Fibroblast of villous mesenchyme (primary cell): ENCODE measurements around the gene SRSF3. TPM values are rescaled to one million over a fixed set of nuclear protein-coding genes. Genes with fewer than 3 reads are reported as not detected.
"Not testable (repeated sequence)": the region's sequence is repeated elsewhere in the genome, so short reads cannot be mapped to it uniquely, and the experiment has no call there.

ENCODE experiments used
- DNase-seq: peaks from one replicate; pipeline ENCODE4 v3.0.0-alpha.2; 2010; ENCODE audit warnings: low read depth
- H3K4me3 ChIP-seq: 2 replicates; pipeline ENCODE4 v1.5.1; 2011; ENCODE audit warnings: low read depth, mild to moderate bottlenecking, low read length
- CTCF ChIP-seq: IDR thresholded peaks from 2 replicates; pipeline ENCODE4 v1.5.1; 2012; ENCODE audit warnings: low read depth, mild to moderate bottlenecking, low read length; ENCODE audit not compliant: insufficient read depth
- total RNA-seq: library from RNA; depleted of rRNA; stranded (reverse); fragments of >200 nt; gene quantifications from 2 replicates; pipeline ENCODE4 v1.2.3, GENCODE V29; 2012

Gene SRSF3
- total RNA-seq, 1 donor: 445 TPM

DNA sequence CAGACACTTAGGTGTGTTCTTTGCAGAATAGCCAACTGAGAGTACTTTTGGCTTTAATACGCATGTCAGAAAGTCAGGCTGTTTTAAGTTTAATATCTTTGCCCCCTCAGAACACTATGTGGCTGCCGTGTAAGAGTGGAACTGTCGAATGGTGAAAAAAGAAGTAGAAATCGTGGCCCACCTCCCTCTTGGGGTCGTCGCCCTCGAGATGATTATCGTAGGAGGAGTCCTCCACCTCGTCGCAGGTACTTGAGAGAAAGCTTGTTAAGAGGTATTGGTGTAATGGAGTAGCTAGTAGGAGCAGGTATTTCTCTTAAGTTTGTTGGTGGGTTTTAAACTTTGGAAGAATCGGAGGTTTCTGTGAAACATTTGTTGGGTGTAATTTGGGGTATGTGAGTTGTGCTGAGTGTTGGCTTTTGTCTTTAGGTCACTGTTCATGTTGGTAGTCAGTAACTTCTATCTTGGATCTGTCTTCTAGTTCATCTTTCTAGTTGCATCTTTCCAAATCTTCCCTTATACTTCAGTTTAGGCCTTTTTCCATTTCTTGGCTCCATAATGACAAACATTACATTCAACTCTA lies 4.7 kb downstream of the SRSF3 start:
- DNase-seq: no peak
- H3K4me3 ChIP-seq: peak overlapping the region; percentile 100
- TF ChIP-seq CTCF: no peak

- peak; percentile 67 for DNase-seq
- H3K4me3 ChIP-seq: peak overlapping the region; percentile 100
- no peak for TF ChIP-seq CTCF
Measured at GRCh38 chr6:36599791-36600209, 5.6 kb downstream of the SRSF3 start.

DNA sequence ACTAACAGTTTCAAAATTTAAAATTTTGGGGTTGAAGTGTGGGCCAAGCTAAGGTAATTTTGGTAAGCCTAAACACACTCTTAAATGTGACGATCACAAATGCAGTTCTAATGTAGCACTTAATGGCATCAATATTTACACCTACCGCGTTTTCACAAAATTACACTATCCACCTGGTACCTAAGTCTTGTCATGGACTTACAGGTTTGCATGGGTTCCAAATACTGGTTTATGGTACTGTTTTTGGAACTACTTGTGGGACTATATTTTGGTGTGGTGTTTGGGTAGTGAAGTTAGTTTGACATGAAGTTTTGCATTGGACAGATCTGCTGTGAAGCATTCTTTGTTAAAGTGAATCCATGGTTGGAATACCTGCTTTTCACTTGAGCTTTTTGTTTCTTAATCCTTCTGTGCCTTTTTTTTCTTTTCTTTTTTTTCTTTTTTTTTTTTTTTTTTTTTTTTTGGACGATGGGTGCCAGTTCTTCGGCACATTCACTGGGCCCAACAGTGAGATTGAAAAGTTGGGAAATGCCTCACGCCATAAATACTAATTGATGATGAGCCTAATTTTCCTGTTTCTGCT lies 6.5 kb downstream of the SRSF3 start:
- peak overlapping the region; percentile 37 for H3K4me3 ChIP-seq
- TF ChIP-seq CTCF: no peak
- no peak for DNase-seq

DNA sequence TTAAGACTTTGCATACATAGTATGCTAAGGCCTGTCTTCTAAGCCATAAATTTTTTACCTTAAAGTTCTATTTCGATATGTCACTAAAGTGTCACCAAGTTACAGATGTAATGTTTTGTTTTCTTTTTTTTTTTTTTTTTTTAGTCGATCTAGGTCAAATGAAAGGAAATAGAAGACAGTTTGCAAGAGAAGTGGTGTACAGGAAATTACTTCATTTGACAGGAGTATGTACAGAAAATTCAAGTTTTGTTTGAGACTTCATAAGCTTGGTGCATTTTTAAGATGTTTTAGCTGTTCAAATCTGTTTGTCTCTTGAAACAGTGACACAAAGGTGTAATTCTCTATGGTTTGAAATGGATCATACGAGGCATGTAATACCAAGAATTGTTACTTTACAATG lies 7.7 kb downstream of the SRSF3 start:
- not testable (repeated sequence) for H3K4me3 ChIP-seq, DNase-seq

DNA sequence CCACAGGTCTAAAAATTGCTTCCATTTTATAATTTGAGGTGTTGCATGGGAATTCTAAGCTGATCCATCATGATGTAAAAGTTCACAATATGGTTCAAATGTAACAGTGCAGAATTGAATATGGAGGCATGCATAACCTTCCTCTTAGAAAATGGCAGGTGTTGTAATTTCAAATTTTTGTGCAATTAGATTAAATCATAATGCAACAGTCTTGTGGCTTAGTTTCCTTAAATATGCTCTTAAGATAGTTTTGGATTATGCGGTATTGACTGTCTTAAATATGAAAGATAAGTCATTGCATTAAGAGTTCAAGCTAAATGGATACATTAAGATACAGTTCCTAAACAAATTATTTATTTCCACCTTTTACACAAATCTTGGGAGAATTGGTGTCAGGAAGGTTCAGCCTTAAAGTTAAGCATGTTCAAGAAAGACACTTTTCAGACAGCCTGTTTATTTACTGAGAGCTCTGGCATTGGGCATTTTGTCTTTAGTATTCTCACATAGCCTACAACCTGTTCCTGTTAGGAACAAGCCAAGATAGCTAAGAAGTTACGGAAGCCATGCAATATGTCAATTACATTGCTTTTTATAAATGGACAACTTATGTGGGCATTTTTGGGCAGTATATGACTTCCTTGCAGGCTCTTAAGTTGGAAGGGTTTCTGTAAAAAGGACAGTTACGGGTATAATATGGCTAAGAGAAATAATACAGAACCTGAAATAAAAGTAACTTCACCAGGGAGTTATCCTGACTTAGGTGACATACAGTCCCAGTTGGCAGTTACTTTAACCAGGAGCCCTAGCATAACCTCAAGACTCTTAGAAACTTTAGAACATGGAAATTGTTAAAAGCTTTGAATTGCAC lies 9.3 kb downstream of the SRSF3 start:
- no peak overlapping the region for H3K4me3 ChIP-seq
- TF ChIP-seq CTCF: no peak
- no peak for DNase-seq

DNA sequence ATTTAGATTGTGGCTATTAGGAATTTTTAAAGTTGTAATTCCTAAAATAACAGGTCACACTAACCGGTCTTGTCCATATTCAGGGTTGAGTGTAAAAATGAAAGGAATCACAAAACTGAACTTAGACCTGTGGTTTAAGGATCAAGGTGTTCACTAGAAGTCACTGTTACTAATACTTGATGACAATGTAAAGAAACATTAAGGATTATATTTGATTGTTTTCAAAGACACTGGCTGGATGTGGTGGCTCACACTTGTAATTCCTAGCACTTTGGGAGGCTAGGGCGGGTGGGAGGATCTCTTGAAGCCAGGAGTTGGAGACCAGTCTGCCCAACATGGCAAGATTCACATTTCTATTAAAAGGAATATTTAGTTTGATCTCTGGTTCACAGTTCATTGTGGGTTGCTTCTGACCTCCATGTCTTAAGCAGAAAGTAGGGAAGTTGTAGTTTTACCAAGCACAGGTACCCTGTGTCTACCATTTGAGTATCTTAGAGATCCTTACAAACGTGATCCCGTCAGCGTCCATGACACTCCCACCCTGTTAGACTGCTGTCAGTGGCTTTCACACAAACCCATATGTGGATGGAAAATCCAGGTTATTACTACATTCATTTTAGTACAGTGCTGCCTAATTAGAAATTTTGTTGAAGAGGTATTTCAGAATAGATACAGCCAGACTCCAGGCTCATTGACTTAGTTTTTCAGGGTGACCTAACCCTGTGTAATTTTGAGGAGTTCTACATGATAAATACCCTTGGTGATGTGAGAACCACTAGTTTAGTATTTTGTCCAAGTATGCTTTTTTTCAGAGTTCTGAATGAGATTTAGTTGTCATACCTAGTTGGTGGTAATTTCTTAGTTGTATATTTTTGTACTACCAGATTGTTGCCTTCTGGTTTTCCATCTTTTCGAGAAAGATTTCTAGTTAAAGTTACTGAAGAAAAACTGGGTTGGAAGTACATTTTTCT lies 10.2 kb downstream of the SRSF3 start:
- no peak for TF ChIP-seq CTCF
- no peak for DNase-seq
- no peak overlapping the region for H3K4me3 ChIP-seq
